Cardiac fibroblast (primary cell): ENCODE measurements around the gene FOXL2NB.

ENCODE experiments used
- DNase-seq, 2 donors: peaks; one replicate each; pipeline versions ENCODE4 v3.0.0 to v3.0.0-alpha.2; 2010; ENCODE audit warnings: low read depth in 2 of 2
- H3K4me3 ChIP-seq, 2 donors: replicated peaks in 1 of 2; 1 replicate in 1 of 2; 2 replicates in 1 of 2; pipeline ENCODE4 v1.5.1; 2011; ENCODE audit warnings: low read depth in 2 of 2, low read length in 2 of 2, mild to moderate bottlenecking in 2 of 2, moderate library complexity in 1 of 2
- TF ChIP-seq, protein P1 (sequence below): IDR thresholded peaks from one replicate; pipeline ENCODE4 v1.5.1; 2011; ENCODE audit warnings: low read depth, mild to moderate bottlenecking, low read length, inconsistent platforms

The FOXL2NB gene

DNA sequence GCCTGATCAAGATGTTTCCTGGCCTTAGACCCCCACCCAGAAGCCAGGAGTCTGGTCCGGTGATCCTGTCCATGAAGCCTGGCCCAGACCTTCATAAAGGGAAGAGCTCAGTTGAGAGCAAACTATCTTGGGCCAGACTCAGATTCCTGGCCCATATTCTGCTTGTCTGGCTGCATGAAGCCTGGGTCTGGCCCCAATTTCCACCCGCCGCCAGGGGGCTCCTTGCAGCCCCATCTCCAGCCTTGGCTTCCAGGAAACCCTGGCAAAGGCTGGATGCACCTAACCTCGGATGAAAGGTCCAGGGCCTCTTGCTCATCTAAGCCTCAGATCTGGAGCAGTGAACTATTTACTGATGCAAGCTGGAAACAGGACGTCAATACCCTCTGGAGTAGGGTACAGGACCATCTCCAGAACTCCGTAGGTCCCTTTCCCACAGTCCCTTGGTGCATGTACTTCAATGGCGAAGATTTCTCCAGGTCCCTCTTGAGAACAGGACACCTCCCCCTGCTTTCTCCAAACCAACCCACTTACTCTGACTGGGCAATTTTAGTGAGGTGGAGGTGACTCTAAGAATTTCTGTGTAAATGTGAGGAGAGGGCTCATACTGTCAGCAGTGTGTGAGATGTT lies 5.6 kb upstream of the FOXL2NB start:
- TF ChIP-seq, protein P1, sequence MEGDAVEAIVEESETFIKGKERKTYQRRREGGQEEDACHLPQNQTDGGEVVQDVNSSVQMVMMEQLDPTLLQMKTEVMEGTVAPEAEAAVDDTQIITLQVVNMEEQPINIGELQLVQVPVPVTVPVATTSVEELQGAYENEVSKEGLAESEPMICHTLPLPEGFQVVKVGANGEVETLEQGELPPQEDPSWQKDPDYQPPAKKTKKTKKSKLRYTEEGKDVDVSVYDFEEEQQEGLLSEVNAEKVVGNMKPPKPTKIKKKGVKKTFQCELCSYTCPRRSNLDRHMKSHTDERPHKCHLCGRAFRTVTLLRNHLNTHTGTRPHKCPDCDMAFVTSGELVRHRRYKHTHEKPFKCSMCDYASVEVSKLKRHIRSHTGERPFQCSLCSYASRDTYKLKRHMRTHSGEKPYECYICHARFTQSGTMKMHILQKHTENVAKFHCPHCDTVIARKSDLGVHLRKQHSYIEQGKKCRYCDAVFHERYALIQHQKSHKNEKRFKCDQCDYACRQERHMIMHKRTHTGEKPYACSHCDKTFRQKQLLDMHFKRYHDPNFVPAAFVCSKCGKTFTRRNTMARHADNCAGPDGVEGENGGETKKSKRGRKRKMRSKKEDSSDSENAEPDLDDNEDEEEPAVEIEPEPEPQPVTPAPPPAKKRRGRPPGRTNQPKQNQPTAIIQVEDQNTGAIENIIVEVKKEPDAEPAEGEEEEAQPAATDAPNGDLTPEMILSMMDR = peak; percentile 67
- H3K4me3 ChIP-seq = no peak overlapping the region
- DNase-seq = peak; percentile 60 to 62

- no peak for DNase-seq
- H3K4me3 ChIP-seq = no peak overlapping the region
- TF ChIP-seq, protein P1 = no peak
These were observed 4.7 kb upstream of the FOXL2NB start for GRCh38 chr3:138942271-138942670.

- H3K4me3 ChIP-seq = no peak overlapping the region
- DNase-seq = no peak
- TF ChIP-seq, protein P1 = no peak
These were observed 4.0 kb upstream of the FOXL2NB start for GRCh38 chr3:138942861-138943623.

- DNase-seq = no peak
- no peak overlapping the region for H3K4me3 ChIP-seq
- TF ChIP-seq, protein P1 = no peak
These were observed 3.0 kb upstream of the FOXL2NB start for GRCh38 chr3:138943724-138944653.

DNA sequence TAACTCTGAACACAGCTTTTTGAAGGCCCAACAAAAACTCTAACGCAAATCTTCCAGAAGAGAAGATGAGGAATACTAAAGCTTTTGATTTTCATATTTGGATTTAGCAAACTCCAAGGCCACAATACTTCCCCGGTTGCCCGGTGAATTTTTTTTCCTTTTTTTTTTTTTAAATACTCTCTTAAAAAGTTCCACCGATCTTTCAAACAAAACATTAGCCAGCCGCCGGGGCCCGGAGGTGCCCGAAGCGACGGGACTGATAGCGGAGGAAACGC lies 2.4 kb upstream of the FOXL2NB start:
- H3K4me3 ChIP-seq = no peak overlapping the region
- TF ChIP-seq, protein P1 = no peak
- DNase-seq = no peak

GRCh38 chr3:138944929-138945708 lies 1.9 kb upstream of the FOXL2NB start:
- no peak overlapping the region for H3K4me3 ChIP-seq
- TF ChIP-seq, protein P1 = no peak
- DNase-seq = no peak
